MM.1S (cell line): ENCODE results near the gene PLPP3.

ENCODE experiments used
- DNase-seq: peaks from one replicate; pipeline ENCODE4 v3.0.0-alpha.2; 2015
- H2AFZ ChIP-seq: fragments of 300-600 bp; sonication (generic); 2 replicates; pipeline ENCODE4 v1.6.0; 2016; ENCODE audit warnings: antibody characterized with exemption, low read length
- H3F3A ChIP-seq: fragments of 300-600 bp; sonication (generic); 2 replicates; pipeline ENCODE4 v1.6.1; 2016; ENCODE audit warnings: mild to moderate bottlenecking, antibody characterized with exemption, low read length, moderate library complexity, mixed read lengths; ENCODE audit not compliant: insufficient read depth
- H3K27ac ChIP-seq: fragments of 300-600 bp; sonication (generic); 2 replicates; pipeline ENCODE4 v1.5.1; 2016; ENCODE audit warnings: mild to moderate bottlenecking, low read length
- H3K27me3 ChIP-seq: fragments of 300-600 bp; sonication (generic); replicated peaks from 2 replicates; pipeline ENCODE4 v1.6.0; 2016; ENCODE audit warnings: low read length; ENCODE audit not compliant: insufficient read depth
- H3K36me3 ChIP-seq: fragments of 300-600 bp; sonication (generic); replicated peaks from 2 replicates; pipeline ENCODE4 v1.6.1; 2016; ENCODE audit warnings: mild to moderate bottlenecking, low read length, mixed read lengths; ENCODE audit not compliant: insufficient read depth
- H3K4me1 ChIP-seq: fragments of 300-600 bp; sonication (generic); 2 replicates; pipeline ENCODE4 v1.6.1; 2016; ENCODE audit warnings: low read length, mixed read lengths
- H3K4me2 ChIP-seq: fragments of 300-600 bp; sonication (generic); 2 replicates; pipeline ENCODE4 v1.6.0; 2016; ENCODE audit warnings: low read depth, low read length
- H3K4me3 ChIP-seq: fragments of 300-600 bp; sonication (generic); 2 replicates; pipeline ENCODE4 v1.5.1; 2016; ENCODE audit warnings: low read length, mixed read lengths
- H3K79me2 ChIP-seq: fragments of 300-600 bp; sonication (generic); 2 replicates; pipeline ENCODE4 v1.6.1; 2016; ENCODE audit warnings: mixed run types, low read length, mixed read lengths
- H3K9ac ChIP-seq: fragments of 300-600 bp; sonication (generic); 2 replicates; pipeline ENCODE4 v1.6.1; 2016; ENCODE audit warnings: low read length, mixed read lengths
- H3K9me2 ChIP-seq: fragments of 300-600 bp; sonication (generic); replicated peaks from 2 replicates; pipeline ENCODE4 v1.6.1; 2016; ENCODE audit warnings: mild to moderate bottlenecking, low read length, mixed read lengths; ENCODE audit not compliant: insufficient read depth
- H3K9me3 ChIP-seq: fragments of 300-600 bp; sonication (generic); replicated peaks from 2 replicates; pipeline ENCODE4 v1.6.1; 2016; ENCODE audit warnings: mild to moderate bottlenecking, low read length, mixed read lengths; ENCODE audit not compliant: insufficient read depth
- H4K20me1 ChIP-seq: fragments of 300-600 bp; sonication (generic); 2 replicates; pipeline ENCODE4 v1.6.1; 2016; ENCODE audit warnings: mild to moderate bottlenecking, low read length, moderate library complexity, mixed read lengths; ENCODE audit not compliant: insufficient read depth
- CTCF ChIP-seq: fragments of 300-600 bp; sonication (generic); IDR thresholded peaks from 2 replicates; pipeline ENCODE4 v1.5.1; 2016; ENCODE audit warnings: antibody characterized with exemption, low read length, mixed read lengths
- EZH2 ChIP-seq: fragments of 300-600 bp; sonication (generic); optimal IDR thresholded peaks from 2 replicates; pipeline ENCODE3; 2017; ENCODE audit warnings: low read depth, mild to moderate bottlenecking, antibody characterized with exemption, low read length, mixed read lengths
- EZH2phosphoT487 ChIP-seq: fragments of 300-600 bp; sonication (generic); IDR thresholded peaks from 2 replicates; pipeline ENCODE4 v1.6.1; 2018; ENCODE audit warnings: antibody characterized with exemption, low read length

Gene PLPP3

DNA sequence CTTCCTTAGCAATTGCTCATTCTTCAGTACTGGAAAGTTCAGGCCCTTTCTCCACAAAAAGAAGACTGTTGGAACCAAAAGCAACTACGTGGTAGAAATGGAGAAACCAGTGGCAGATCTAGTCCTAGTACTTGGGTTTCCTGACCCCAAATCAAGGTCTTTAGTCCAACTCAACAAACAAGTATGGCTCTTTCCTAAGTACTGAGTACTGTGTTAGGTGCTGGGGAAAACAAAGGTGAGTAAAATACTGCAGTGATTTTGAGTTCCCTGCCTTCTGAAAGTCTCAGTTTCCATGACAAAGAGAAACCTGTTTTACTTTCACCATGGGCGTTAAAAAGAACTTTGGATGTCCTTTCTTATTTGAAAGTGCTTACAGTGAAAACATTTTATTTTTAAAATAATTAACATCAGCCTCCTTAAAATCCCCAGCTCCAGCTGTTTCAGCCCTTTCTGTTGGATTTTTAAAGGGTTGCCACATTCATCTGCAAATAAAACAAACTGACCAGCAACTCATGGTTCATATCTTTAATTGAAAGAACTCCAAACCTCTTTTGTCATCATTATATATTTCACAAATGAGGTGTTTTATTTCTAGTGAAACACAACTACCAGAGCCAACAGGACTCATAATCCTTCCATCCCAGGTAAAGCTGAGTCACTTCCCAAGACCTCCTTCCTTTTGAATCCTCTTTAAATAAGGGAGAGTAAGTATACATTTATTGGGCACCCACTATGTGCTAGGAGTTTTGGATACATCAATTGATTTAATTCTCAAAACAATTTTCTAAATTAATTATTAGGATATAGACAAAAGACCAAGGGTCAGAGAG is 35.4 kb downstream of the PLPP3 start:
- no peak overlapping the region for H3K9ac ChIP-seq
- no peaks in the 10 kb centered on the region for H3K4me1 ChIP-seq

DNA sequence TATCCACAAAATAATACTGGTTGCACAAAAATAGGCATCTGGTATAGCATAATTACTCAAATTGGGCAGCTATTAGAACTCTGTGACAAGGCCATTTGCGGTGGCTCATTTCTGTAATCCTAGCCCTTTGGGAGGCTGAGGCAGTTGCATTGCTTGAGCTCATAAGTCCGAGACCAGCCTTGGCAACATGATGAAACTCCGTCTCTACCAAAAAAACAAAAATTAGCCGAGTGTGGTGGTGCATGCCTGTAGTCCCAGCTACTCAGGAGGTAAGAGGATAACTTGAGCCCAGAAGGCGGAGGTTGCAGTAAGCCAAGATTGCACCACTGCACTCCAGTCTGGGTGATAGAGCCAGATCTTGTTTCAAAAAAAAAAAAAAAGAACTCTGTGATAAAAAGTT is 36.7 kb downstream of the PLPP3 start:
- H3K9me3 ChIP-seq = no peaks in the 10 kb centered on the region
- H3K27me3 ChIP-seq = no peaks in the 10 kb centered on the region
- no peak overlapping the region for H2AFZ ChIP-seq
- no peak for TF ChIP-seq EZH2
- no peak for TF ChIP-seq CTCF
- no peak for TF ChIP-seq EZH2phosphoT487
- no peak overlapping the region for H3K4me2 ChIP-seq
- H3K4me1 ChIP-seq = no peaks in the 10 kb centered on the region
- no peak overlapping the region for H3K4me3 ChIP-seq
- H3K9me2 ChIP-seq = no peaks in the 10 kb centered on the region
- H3K27ac ChIP-seq = no peak overlapping the region
- no peaks in the 10 kb centered on the region for H3K36me3 ChIP-seq
- H3K79me2 ChIP-seq = no peaks in the 10 kb centered on the region
- H3F3A ChIP-seq = no peaks in the 10 kb centered on the region
- DNase-seq = no peak
- no peak overlapping the region for H3K9ac ChIP-seq
- H4K20me1 ChIP-seq = no peaks in the 10 kb centered on the region

More for the DNA sequence above, 35.4 kb downstream of the PLPP3 start:
- Histone ChIP-seq H3K79me2 (no peaks in the 10 kb centered on the region), H3K27me3 (no peaks in the 10 kb centered on the region), H3K27ac (no peak overlapping the region), H3K36me3 (no peaks in the 10 kb centered on the region), H3K4me3 (no peak overlapping the region), H4K20me1 (no peaks in the 10 kb centered on the region), H3K9me2 (no peaks in the 10 kb centered on the region), H2AFZ (no peak overlapping the region), H3K9me3 (no peaks in the 10 kb centered on the region), H3K4me2 (no peak overlapping the region), H3F3A (no peaks in the 10 kb centered on the region)
- TF ChIP-seq EZH2 (no peak), EZH2phosphoT487 (no peak), CTCF (no peak)
- DNase-seq = no peak

- Histone ChIP-seq H3K4me2 (no peak overlapping the region), H2AFZ (no peak overlapping the region), H4K20me1 (no peaks in the 10 kb centered on the region), H3K36me3 (no peaks in the 10 kb centered on the region), H3K9ac (no peak overlapping the region), H3K4me3 (no peak overlapping the region), H3K27ac (no peak overlapping the region), H3K9me3 (no peaks in the 10 kb centered on the region), H3K4me1 (no peaks in the 10 kb centered on the region), H3F3A (no peaks in the 10 kb centered on the region), H3K79me2 (no peaks in the 10 kb centered on the region), H3K9me2 (no peaks in the 10 kb centered on the region), H3K27me3 (no peaks in the 10 kb centered on the region)
- DNase-seq = no peak
- TF ChIP-seq EZH2 (no peak), CTCF (no peak), EZH2phosphoT487 (no peak)
Measured at GRCh38 chr1:56541408-56541807, 38.0 kb downstream of the PLPP3 start.
